Glutamatergic neuron (in vitro differentiated cells): ENCODE results near the gene OLFM1. TPM values are rescaled to one million over a fixed set of nuclear protein-coding genes. Genes with fewer than 3 reads are reported as not detected.

Experiments
- DNase-seq: peaks from one replicate; pipeline ENCODE4 v3.0.0; 2022
- H3K27ac Mint-ChIP-seq: one replicate; pipeline ENCODE4 v1.8.0; 2020; ENCODE audit warnings: mild to moderate bottlenecking, mixed read lengths, inconsistent platforms; ENCODE audit not compliant: unreplicated experiment
- H3K27me3 Mint-ChIP-seq: one replicate; pipeline ENCODE4 v1.8.0; 2020; ENCODE audit warnings: mild to moderate bottlenecking, moderate library complexity, mixed read lengths, inconsistent platforms; ENCODE audit not compliant: unreplicated experiment
- H3K36me3 Mint-ChIP-seq: one replicate; pipeline ENCODE4 v1.8.0; 2020; ENCODE audit warnings: mild to moderate bottlenecking, mixed read lengths, inconsistent platforms; ENCODE audit not compliant: unreplicated experiment
- H3K4me1 Mint-ChIP-seq: one replicate; pipeline ENCODE4 v1.8.0; 2020; ENCODE audit warnings: mild to moderate bottlenecking, low read depth, mixed read lengths, inconsistent platforms; ENCODE audit not compliant: unreplicated experiment
- H3K4me3 Mint-ChIP-seq: one replicate; pipeline ENCODE4 v1.8.0; 2020; ENCODE audit warnings: mild to moderate bottlenecking, mixed read lengths, inconsistent platforms; ENCODE audit not compliant: unreplicated experiment
- H3K9me3 Mint-ChIP-seq: one replicate; pipeline ENCODE4 v1.8.0; 2020; ENCODE audit warnings: mild to moderate bottlenecking, moderate library complexity, mixed read lengths, inconsistent platforms; ENCODE audit not compliant: unreplicated experiment
- CTCF ChIP-seq: fragments of 200-600 bp; sonication (generic); IDR thresholded peaks from one replicate; pipeline ENCODE4 v1.5.0; 2021; ENCODE audit not compliant: partially characterized antibody, unreplicated experiment
- total RNA-seq: library from RNA; stranded (reverse); fragmentation: NEBNext Ultra II Directional; extraction: Animal tissue kit (Norgen Biotek cat#: 25700); gene quantifications from one replicate; pipeline ENCODE4 v1.2.1, GENCODE V29; 2021; ENCODE audit not compliant: unreplicated experiment

Gene OLFM1
- total RNA-seq, 1 donor from 2014 or later, result 387 TPM

- no peak for DNase-seq
- no peak for TF ChIP-seq CTCF
- peaks cover 34% of the 10 kb centered on the region for H3K4me1 Mint-ChIP-seq
- H3K27me3 Mint-ChIP-seq, result peaks cover 10% of the 10 kb centered on the region
- H3K27ac Mint-ChIP-seq, result no peak overlapping the region
- peaks cover 9% of the 10 kb centered on the region for H3K36me3 Mint-ChIP-seq
- H3K9me3 Mint-ChIP-seq, result peaks cover 12% of the 10 kb centered on the region
- no peak overlapping the region for H3K4me3 Mint-ChIP-seq
Observed at GRCh38 chr9:135073081-135073740, 14.3 kb upstream of the OLFM1 start.

- no peak for DNase-seq
- no peak overlapping the region for H3K4me3 Mint-ChIP-seq
- peaks cover 10% of the 10 kb centered on the region for H3K27me3 Mint-ChIP-seq
Observed at GRCh38 chr9:135073741-135074305, 13.6 kb upstream of the OLFM1 start.

GRCh38 chr9:135074354-135075233 is 12.9 kb upstream of the OLFM1 start:
- H3K27ac Mint-ChIP-seq, result no peak overlapping the region
- peaks cover 10% of the 10 kb centered on the region for H3K27me3 Mint-ChIP-seq
- peaks cover 15% of the 10 kb centered on the region for H3K9me3 Mint-ChIP-seq
- DNase-seq, result peak; percentile 3
- peaks cover 9% of the 10 kb centered on the region for H3K36me3 Mint-ChIP-seq
- peak overlapping the region; percentile 76 for H3K4me3 Mint-ChIP-seq
- no peak for TF ChIP-seq CTCF
- peaks cover 39% of the 10 kb centered on the region for H3K4me1 Mint-ChIP-seq

More at GRCh38 chr9:135073741-135074305, 13.6 kb upstream of the OLFM1 start:
- TF ChIP-seq CTCF, result no peak
- Mint-ChIP-seq H3K27ac (no peak overlapping the region), H3K9me3 (peaks cover 14% of the 10 kb centered on the region), H3K36me3 (peaks cover 7% of the 10 kb centered on the region), H3K4me1 (peaks cover 39% of the 10 kb centered on the region)

- peaks cover 10% of the 10 kb centered on the region for H3K27me3 Mint-ChIP-seq
- H3K36me3 Mint-ChIP-seq, result peaks cover 9% of the 10 kb centered on the region
- H3K9me3 Mint-ChIP-seq, result peaks cover 15% of the 10 kb centered on the region
- DNase-seq, result peak; percentile 78
- H3K4me3 Mint-ChIP-seq, result peak overlapping the region; percentile 99
- H3K4me1 Mint-ChIP-seq, result peaks cover 38% of the 10 kb centered on the region
- H3K27ac Mint-ChIP-seq, result peak overlapping the region; percentile 97
- no peak for TF ChIP-seq CTCF
Observed at GRCh38 chr9:135075234-135076142, 12.0 kb upstream of the OLFM1 start.
